GM21619 (cell line): ENCODE measurements around the gene ARFGEF3.

Experiments
- ATAC-seq: cut with Tn5 transposase; IDR thresholded peaks from one replicate; pipeline ENCODE4 v1.9.1; 2021; ENCODE audit not compliant: unreplicated experiment

The ARFGEF3 gene

DNA sequence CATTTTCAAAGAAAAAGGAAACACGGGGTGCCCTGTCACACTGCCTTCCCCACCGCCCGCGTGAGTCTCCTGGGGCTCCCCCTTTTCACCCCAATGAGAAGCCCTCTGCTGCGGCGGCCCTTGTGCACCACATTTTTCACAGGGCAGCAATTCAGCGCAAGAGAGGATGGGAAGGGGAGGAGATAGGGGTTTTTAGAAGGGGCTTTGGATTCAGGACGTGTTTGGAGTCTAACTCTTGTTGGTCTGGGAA lies 726 bp upstream of the ARFGEF3 start:
- no peak for ATAC-seq

- ATAC-seq = peak; percentile 31
These were observed 594 bp downstream of the ARFGEF3 start for GRCh38 chr6:138162111-138162954.

DNA sequence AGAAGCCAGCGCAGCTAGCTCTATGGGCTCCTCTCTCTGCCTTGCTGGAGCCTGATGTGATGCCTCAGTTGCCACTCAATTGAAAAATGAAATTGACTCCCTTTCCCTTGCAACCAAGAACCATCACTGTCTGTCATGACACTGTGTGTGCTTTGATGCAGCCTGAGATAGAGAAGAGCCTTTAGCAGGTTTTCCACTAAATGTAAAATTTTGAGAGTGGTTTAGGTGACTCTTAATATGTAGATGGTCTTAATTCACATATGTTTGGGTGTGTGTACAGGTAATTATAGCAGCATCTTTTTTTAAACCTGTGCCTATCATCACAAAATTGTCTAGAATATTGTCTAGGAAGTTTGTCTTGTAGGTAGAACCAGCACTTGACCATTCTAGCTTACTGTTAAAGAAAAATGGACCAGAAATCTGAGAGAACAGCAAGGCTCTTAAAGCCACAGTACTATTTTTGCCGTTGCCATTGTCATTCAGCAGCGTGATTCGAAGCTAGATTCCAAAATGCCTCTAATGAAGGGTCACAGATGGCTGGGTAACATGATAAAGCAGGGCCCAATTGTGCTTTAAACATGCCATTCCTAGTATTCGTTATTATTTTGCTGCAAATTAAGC lies 1.3 kb downstream of the ARFGEF3 start:
- no peak for ATAC-seq

DNA sequence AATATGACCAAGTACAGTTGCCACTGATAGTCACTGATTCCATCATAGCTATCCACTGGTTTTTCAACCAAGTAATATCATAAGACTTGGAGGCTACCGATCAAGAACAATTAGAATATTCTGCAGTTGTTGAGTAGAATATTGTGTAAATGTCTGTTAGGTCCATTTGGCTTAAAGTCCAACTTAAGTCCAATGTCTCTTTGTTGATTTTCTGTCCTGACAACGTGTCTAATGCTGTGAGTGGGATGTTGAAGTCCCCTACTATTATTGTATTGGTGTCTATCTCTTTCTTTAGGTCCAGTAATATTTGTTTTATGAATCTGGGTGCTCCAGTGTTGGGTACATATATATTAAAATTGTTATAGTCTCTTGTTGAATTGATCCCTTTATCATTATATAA lies 13.9 kb downstream of the ARFGEF3 start:
- ATAC-seq = no peak

GRCh38 chr6:138176652-138177232 lies 15.0 kb downstream of the ARFGEF3 start:
- no peak for ATAC-seq

- ATAC-seq = no peak
These were observed 21.4 kb downstream of the ARFGEF3 start for GRCh38 chr6:138182939-138183789.

DNA sequence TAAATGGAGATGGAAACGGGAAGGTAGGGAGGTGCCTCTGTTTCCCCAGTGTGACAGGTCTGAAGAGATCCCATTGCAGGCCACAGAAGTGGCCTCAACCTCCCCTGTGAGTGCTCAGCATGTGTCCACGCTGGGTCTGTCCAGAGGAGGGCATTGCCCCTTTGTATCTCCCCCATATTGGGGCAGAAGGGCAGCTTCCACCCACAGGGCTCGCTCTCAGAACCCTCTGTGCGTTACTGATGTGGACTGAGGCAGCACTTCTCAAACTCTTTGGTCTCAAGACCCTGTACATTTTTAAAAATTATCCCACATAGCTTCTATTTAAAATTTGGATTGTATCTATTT lies 22.0 kb downstream of the ARFGEF3 start:
- ATAC-seq = no peak

DNA sequence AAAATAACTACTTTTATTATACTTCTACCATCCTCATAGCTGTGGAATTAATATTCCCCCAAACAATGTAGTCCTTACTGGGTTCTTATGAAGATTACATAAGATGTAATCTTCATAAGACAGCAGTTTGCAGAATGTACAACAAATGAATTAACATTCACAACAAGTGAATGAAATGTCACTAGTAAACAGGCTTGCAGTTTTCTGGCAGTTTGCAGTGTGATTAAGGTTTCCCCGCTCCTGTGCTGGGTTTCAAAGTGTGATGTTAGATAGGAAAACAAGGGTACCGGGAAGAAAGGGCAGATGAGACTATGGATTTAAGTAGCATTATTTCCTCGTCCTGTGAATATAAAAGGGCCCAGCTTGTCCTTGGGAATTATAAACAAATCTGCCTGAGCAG lies 22.5 kb downstream of the ARFGEF3 start:
- ATAC-seq = no peak

DNA sequence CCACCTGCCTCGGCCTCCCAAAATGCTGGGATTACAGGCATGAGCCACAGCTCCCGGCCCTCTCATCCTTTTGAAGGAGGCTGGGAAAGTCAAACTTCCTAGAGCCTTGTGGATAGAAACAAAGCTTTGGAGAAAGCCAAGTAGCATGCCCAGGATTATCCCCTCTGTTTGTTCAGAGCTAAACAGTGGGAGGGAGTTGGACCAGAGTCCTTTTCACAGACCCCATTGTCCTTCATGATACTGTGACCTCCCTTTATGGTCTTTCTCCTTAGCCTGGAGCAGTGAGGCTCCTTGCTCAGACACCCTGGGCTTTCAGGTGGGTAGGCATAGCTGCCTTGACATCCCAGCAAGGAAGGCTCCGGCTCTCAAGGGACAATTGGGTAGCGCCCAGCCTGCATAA lies 25.4 kb downstream of the ARFGEF3 start:
- ATAC-seq = no peak

DNA sequence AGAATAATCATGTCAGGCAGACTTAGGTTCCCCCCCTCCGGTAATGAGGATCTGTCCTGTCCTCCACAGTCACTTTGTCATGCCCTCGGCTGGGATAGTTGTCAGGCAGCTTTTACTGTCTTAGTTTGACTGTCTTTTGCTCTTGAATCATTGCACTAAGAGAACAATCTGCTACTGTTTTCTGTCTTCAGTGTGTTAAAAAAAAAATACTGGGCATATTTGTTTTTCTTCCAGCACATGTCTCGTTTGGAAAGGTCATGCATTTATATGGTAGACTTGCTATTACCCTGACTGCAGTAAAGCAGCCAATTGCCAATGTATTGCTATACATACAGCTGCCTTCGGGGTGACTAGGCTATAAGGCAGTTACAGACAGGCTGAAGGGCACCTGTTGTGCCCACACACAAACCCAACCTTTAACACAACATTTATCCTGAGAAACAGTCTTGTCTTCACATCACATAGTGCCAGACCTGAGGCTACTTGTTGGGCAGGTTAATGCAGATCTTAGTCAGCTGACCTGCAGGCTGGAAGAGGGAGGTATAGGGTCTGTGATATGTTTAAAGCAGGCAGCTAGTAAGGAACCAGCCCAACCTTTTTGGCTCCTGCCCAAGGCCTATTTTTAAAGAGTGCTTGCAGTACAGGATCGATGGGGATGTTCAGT lies 26.7 kb downstream of the ARFGEF3 start:
- ATAC-seq = no peak

GRCh38 chr6:138194287-138194686 lies 32.5 kb downstream of the ARFGEF3 start:
- ATAC-seq = no peak

GRCh38 chr6:138196122-138196738 lies 34.5 kb downstream of the ARFGEF3 start:
- no peak for ATAC-seq

GRCh38 chr6:138197570-138197969 lies 35.8 kb downstream of the ARFGEF3 start:
- no peak for ATAC-seq

GRCh38 chr6:138198430-138199091 lies 36.8 kb downstream of the ARFGEF3 start:
- ATAC-seq = no peak

DNA sequence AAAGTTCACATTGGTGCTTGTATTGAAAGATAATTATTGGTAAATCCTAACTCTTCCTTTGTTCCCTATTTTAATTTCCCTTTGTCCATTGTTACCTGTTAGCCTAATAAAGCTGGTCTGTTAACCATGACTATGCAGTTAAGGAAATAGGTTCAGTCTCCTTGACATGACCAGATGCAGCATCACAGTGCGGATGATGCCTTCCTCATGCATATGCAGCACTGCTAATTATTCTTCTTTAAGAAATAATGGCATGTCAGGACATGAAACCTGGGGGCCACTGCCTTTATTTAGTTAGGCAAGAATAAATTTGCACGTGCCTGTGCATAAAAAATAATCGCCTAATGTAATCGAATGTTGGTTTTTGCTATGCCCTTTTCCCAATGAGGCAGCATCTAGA lies 40.1 kb downstream of the ARFGEF3 start:
- no peak for ATAC-seq

- no peak for ATAC-seq
These were observed 41.6 kb downstream of the ARFGEF3 start for GRCh38 chr6:138203315-138203714.

GRCh38 chr6:138204303-138204702 lies 42.6 kb downstream of the ARFGEF3 start:
- ATAC-seq = no peak

- ATAC-seq = no peak
These were observed 43.1 kb downstream of the ARFGEF3 start for GRCh38 chr6:138204792-138205384.

GRCh38 chr6:138205437-138206094 lies 43.8 kb downstream of the ARFGEF3 start:
- no peak for ATAC-seq
